Heart left ventricle (tissue), 16 donors: ENCODE data around the gene UBAP1L. TPM values are rescaled to one million over a fixed set of nuclear protein-coding genes. Genes with fewer than 3 reads are reported as not detected.

Source experiments
- ATAC-seq, 4 donors: fragments of 200-7000 bp; cut with Tn5 transposase; one replicate each; pipeline ENCODE4 v1.9.1; 2020 to 2022; ENCODE audit warnings: moderate library complexity in 4 of 4, mild to moderate bottlenecking in 3 of 4, moderate number of reproducible peaks in 1 of 4
- DNase-seq, 5 donors: peaks; one replicate each; pipeline ENCODE4 v3.0.0-alpha.2; 2020
- H3K27ac ChIP-seq, 12 donors: fragments of 200-600 bp; sonication (generic) in 4 of 12; one replicate each; pipeline versions ENCODE4 v1.5.0 to v1.8.0; 2016 to 2022; ENCODE audit warnings: mild to moderate bottlenecking in 2 of 12
- H3K27me3 ChIP-seq, 9 donors: fragments of 200-600 bp; sonication (generic) in 2 of 9; one replicate each; pipeline versions ENCODE4 v1.5.1 to v1.8.0; 2016 to 2022; ENCODE audit warnings: mild to moderate bottlenecking in 3 of 9
- H3K36me3 ChIP-seq, 9 donors: fragments of 200-600 bp; sonication (generic) in 2 of 9; one replicate each; pipeline versions ENCODE4 v1.5.0 to v1.8.0; 2018 to 2022; ENCODE audit warnings: mild to moderate bottlenecking in 2 of 9
- H3K4me1 ChIP-seq, 12 donors: fragments of 200-600 bp; sonication (generic) in 4 of 12; one replicate each; pipeline versions ENCODE4 v1.5.0 to v1.8.0; 2016 to 2022; ENCODE audit warnings: mild to moderate bottlenecking in 3 of 12
- H3K4me3 ChIP-seq, 12 donors: fragments of 200-600 bp; sonication (generic) in 4 of 12; one replicate each; pipeline versions ENCODE4 v1.5.0 to v1.8.0; 2017 to 2022; ENCODE audit warnings: mild to moderate bottlenecking in 9 of 12, moderate library complexity in 4 of 12
- H3K9me3 ChIP-seq, 12 donors: fragments of 200-600 bp; sonication (generic) in 4 of 12; one replicate each; pipeline versions ENCODE4 v1.5.0 to v1.8.0; 2016 to 2022; ENCODE audit warnings: mild to moderate bottlenecking in 1 of 12
- POLR2A ChIP-seq, 2 donors: fragments of 450-650 bp; IDR thresholded peaks; one replicate each; pipeline ENCODE4 v1.6.1; 2017; ENCODE audit warnings: antibody characterized with exemption in 2 of 2, mild to moderate bottlenecking in 2 of 2, moderate library complexity in 2 of 2
- WGBS, 4 donors: extraction: QIAGEN DNeasy Blood & Tissue Kit in 2 of 4; methylation state at CpG; one replicate each; pipeline versions ENCODE4 v1.1.5 to v1.1.7; 2013 to 2018; 5-methylcytosine and 5-hydroxymethylcytosine counted together
- intact Hi-C, 10 donors: fragments of 100-400 bp; cut with DNase I; formaldehyde crosslinking; loops; one replicate each; pipeline versions ENCODE4 v1.11.1 to v1.14.2; 2022
- polyA plus RNA-seq, 2 donors: library from polyadenylated mRNA; stranded (reverse); fragments of 200-250 nt; gene quantifications; one replicate each; pipeline ENCODE4 v1.2.3, GENCODE V29; 2013
- total RNA-seq, 9 donors: library from RNA; depleted of rRNA in 2 of 9; stranded (reverse); fragments of >200 nt in 2 of 9; fragmentation: NEBNext Ultra II Directional in 3 of 9; extraction: Animal tissue kit (Norgen Biotek cat#: 25700) in 3 of 9; gene quantifications; one replicate each; pipeline versions ENCODE4 v1.1.0 to v1.2.4, GENCODE V29; 2016 to 2023
- TF ChIP-seq, protein P1 (sequence below), 12 donors: fragments of 200-600 bp; sonication (generic) in 4 of 12; IDR thresholded peaks; one replicate each; pipeline versions ENCODE4 v1.5.0 to v1.8.0; 2018 to 2022; ENCODE audit warnings: antibody characterized with exemption in 12 of 12, mild to moderate bottlenecking in 5 of 12
- donor health status: ischemic (EF 13 %, LVEDD 7.1; RV severe dilation, severe dysfunction).
- donor health status: healthy with polysubstance abuse.
- donor health status: DM: no; HTN: yes; CAD: no.
- donor health status: DM: no; HTN: no; CAD: no.
- donor health status: ischemic (EF 25% LVEDD 6.9; RV normal size, moderate dysfunction).
- donor health status: ischemic (EF 25% LVEDD 5.7; RV mildly dilated, moderate dysfunction).
- donor health status: healthy.
- donor health status: DM: yes; HTN: yes; CAD: no.
- donor health status: ischemic (EF 35%, LVEDD 5.7; RV mildly dilated, moderate dysfunction).
- donor health status: nonischemic (EF 11% LVEDD 7.7; RV severe dilation, severe dysfunction).
- donor health status: DM: yes; HTN: yes; CAD: no.
- donor health status: PGD.
- donor health status: ischemic (EF 29% LVEDD 5.4; RV normal size, mild dysfunction).
- donor health status: nonischemic (EF 23%, LVEDD 6.1; RV moderate dilation, normal function).

UBAP1L gene
- total and polyA plus RNA-seq, 11 donors: 0.51 to 2.2 (median 1.3) TPM

DNA sequence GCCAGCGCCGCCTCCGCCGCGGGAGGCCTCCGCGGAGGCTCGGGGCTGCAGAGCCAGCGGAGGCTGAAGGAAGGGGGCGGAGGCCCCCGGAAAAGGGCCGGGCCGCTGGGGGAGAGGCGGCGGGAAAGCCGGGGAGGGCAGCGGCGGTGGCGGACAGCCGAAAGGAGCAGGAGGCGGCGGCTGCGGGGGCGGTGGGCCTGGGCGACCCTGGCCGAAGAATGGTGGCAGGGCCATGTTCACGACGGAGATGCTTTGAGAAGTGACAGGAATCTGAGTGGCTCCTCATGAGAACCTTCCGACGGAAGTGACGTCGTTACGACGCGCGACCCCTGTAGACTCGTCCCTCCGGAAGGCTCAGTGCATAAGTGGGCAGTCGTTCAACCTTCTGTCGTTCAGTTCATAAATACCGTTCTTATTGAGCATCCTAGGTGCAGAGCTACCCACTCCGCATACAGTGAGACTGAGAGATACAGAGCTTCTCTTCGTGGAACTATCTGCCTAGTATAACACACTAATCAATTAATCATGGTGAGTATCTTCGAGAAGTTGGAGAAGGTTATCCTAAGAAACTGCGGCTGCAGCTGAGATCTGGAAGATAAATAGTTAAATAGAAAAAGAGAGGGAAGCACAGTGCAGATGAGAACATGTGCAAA is 18.7 kb upstream of the UBAP1L start, which contains the start of gene PDCD7:
Gene PDCD7 (minus strand): TSS at position 261 of the 653 bp plus-strand sequence. CDS start 27 bp downstream, at position 234.
- H3K4me3 ChIP-seq: peak within 1 kb of the TSS; percentile 70 to 93 (median 87)
- no peaks in the 10 kb centered on the region for H3K27me3 ChIP-seq
- WGBS, 4 donors: 1 to 2% (median 2%) methylated on average over 41 to 45 of the region's 45 CpGs
- H3K27ac ChIP-seq: peak within 1 kb of the TSS; percentile 55 to 90 (median 86)
- intact Hi-C loops: loop anchor here in 1 of 10 donors (5.0 kb wide), 1 partner anchor 49 kb away; no protein-coding TSS in a partner anchor
- DNase-seq: peak; percentile 87 to 94 (median 90)
- peaks cover 0 to 33% (median 21%) of the 10 kb centered on the region in 12 donors for H3K4me1 ChIP-seq
- TF ChIP-seq POLR2A (IDR thresholded peaks at IDR 0.05): peak in 1 of 2 donors; percentile 69
- TF ChIP-seq, protein P1, sequence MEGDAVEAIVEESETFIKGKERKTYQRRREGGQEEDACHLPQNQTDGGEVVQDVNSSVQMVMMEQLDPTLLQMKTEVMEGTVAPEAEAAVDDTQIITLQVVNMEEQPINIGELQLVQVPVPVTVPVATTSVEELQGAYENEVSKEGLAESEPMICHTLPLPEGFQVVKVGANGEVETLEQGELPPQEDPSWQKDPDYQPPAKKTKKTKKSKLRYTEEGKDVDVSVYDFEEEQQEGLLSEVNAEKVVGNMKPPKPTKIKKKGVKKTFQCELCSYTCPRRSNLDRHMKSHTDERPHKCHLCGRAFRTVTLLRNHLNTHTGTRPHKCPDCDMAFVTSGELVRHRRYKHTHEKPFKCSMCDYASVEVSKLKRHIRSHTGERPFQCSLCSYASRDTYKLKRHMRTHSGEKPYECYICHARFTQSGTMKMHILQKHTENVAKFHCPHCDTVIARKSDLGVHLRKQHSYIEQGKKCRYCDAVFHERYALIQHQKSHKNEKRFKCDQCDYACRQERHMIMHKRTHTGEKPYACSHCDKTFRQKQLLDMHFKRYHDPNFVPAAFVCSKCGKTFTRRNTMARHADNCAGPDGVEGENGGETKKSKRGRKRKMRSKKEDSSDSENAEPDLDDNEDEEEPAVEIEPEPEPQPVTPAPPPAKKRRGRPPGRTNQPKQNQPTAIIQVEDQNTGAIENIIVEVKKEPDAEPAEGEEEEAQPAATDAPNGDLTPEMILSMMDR (IDR thresholded peaks at IDR 0.05): no peak
- peak; percentile 88 to 97 (median 96) for ATAC-seq
- peaks cover 0 to 28% (median 14%) of the 10 kb centered on the region in 9 donors for H3K36me3 ChIP-seq
- H3K9me3 ChIP-seq: no peaks in the 10 kb centered on the region

- H3K36me3 ChIP-seq: peaks cover 0 to 34% (median 20%) of the 10 kb centered on the region in 9 donors
- H3K4me3 ChIP-seq: peak overlapping the region; percentile 70 to 93 (median 87)
- peak; percentile 16 to 67 (median 36) for DNase-seq
- intact Hi-C loops: loop anchor here in 1 of 10 donors (5.0 kb wide), 1 partner anchor 49 kb away; no protein-coding TSS in a partner anchor
- no peak for TF ChIP-seq POLR2A (IDR thresholded peaks at IDR 0.05)
- peaks cover 0 to 33% (median 21%) of the 10 kb centered on the region in 12 donors for H3K4me1 ChIP-seq
- peak in 3 of 4 donors; percentile 25 to 65 (median 62) for ATAC-seq
- H3K9me3 ChIP-seq: no peaks in the 10 kb centered on the region
- WGBS, 4 donors: 0 to 1% (median 0%) methylated on average over 44 to 93 of the region's 93 CpGs
- H3K27me3 ChIP-seq: no peaks in the 10 kb centered on the region
- H3K27ac ChIP-seq: peak overlapping the region; percentile 55 to 90 (median 86)
Measured at GRCh38 chr15:65132878-65133547, 18.0 kb upstream of the UBAP1L start.

DNA sequence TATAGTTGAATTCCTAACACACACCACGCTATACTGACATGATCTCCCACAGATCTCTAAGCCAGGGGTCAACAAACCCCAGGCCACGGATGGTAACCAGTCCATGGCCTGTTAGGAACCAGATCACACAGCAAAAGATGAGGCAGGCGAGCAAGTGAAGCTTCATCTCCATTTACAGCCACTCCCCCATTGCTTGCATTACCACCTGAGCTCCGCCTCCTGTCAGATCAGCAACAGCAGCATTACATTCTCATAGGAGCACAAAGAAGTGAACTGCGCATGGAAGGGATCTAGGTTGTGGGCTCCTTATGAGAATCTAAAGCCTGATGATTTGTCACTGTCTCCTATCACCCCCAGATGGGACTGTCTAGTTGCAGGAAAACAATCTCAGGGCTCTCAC is 15.9 kb upstream of the UBAP1L start:
- ATAC-seq (no peak), DNase-seq (no peak)
- TF ChIP-seq, protein P1 (IDR thresholded peaks at IDR 0.05): no peak
- no peak for TF ChIP-seq POLR2A (IDR thresholded peaks at IDR 0.05)
- 81 to 88% (median 86%) methylated on average over 5 of the region's 5 CpGs for WGBS, 4 donors
- intact Hi-C loops: loop anchor here in 1 of 10 donors (5.0 kb wide), 1 partner anchor 51 kb away; no protein-coding TSS in a partner anchor
- Histone ChIP-seq H3K9me3 (no peaks in the 10 kb centered on the region), H3K4me3 (no peak overlapping the region), H3K27ac (no peak overlapping the region), H3K4me1 (peaks cover 0 to 33% (median 21%) of the 10 kb centered on the region in 12 donors), H3K27me3 (no peaks in the 10 kb centered on the region), H3K36me3 (peaks cover 0 to 53% (median 37%) of the 10 kb centered on the region in 9 donors)

DNA sequence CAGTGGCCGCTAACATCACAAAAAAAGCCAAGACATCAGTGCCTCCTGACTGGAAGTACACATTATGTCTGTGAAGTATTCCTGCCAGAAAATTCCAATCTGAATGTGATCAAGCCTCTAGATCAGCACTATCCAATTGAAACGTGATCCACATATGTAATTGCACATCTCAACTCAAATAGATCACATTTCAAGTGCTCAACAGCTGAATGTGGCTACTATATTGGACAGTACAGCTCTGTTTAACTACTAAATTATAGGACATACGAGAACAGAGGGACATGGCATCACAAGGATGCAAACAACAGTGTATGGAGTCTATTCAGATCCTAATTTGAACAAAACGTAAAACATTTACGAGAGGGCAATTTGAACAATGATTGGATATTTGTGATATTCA is 542 bp upstream of the UBAP1L start:
- H3K36me3 ChIP-seq: peaks cover 0 to 91% (median 71%) of the 10 kb centered on the region in 9 donors
- DNase-seq (no peak), ATAC-seq (no peak)
- H3K9me3 ChIP-seq: no peaks in the 10 kb centered on the region
- intact Hi-C loops: no loop called here
- 75 to 78% (median 76%) methylated on average over 5 of the region's 5 CpGs for WGBS, 4 donors
- H3K27ac ChIP-seq: no peak overlapping the region
- no peak for TF ChIP-seq POLR2A (IDR thresholded peaks at IDR 0.05)
- H3K27me3 ChIP-seq: no peaks in the 10 kb centered on the region
- no peak overlapping the region for H3K4me3 ChIP-seq
- peaks cover 0 to 3% (median 0%) of the 10 kb centered on the region in 12 donors for H3K4me1 ChIP-seq
